ENCODE data around the gene CSAG1.
"Not testable (repeated sequence)": the region's sequence is repeated elsewhere in the genome, so short reads cannot be mapped to it uniquely, and the experiment has no call there.

GRCh38 chrX:152736528-152736927 lies 3.0 kb upstream of the CSAG1 start:
- TF ChIP-seq, protein P1, sequence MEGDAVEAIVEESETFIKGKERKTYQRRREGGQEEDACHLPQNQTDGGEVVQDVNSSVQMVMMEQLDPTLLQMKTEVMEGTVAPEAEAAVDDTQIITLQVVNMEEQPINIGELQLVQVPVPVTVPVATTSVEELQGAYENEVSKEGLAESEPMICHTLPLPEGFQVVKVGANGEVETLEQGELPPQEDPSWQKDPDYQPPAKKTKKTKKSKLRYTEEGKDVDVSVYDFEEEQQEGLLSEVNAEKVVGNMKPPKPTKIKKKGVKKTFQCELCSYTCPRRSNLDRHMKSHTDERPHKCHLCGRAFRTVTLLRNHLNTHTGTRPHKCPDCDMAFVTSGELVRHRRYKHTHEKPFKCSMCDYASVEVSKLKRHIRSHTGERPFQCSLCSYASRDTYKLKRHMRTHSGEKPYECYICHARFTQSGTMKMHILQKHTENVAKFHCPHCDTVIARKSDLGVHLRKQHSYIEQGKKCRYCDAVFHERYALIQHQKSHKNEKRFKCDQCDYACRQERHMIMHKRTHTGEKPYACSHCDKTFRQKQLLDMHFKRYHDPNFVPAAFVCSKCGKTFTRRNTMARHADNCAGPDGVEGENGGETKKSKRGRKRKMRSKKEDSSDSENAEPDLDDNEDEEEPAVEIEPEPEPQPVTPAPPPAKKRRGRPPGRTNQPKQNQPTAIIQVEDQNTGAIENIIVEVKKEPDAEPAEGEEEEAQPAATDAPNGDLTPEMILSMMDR (IDR thresholded peaks at IDR 0.05; ENCODE audit: borderline replicate concordance, extremely low read depth, low read length, poor library complexity, severe bottlenecking): not testable (repeated sequence)
- not testable (repeated sequence) for TF ChIP-seq EZH2 (IDR thresholded peaks at IDR 0.05; ENCODE audit: borderline replicate concordance, low read depth, low read length, severe bottlenecking)
